HK-2 (cell line): ENCODE data around the gene PLK3.
"Not testable (repeated sequence)": the region's sequence is repeated elsewhere in the genome, so short reads cannot be mapped to it uniquely, and the experiment has no call there.

Experiments used
- DNase-seq: peaks from one replicate; pipeline ENCODE4 v3.0.0-alpha.2; 2018; ENCODE audit not compliant: unreplicated experiment

PLK3 gene

DNA sequence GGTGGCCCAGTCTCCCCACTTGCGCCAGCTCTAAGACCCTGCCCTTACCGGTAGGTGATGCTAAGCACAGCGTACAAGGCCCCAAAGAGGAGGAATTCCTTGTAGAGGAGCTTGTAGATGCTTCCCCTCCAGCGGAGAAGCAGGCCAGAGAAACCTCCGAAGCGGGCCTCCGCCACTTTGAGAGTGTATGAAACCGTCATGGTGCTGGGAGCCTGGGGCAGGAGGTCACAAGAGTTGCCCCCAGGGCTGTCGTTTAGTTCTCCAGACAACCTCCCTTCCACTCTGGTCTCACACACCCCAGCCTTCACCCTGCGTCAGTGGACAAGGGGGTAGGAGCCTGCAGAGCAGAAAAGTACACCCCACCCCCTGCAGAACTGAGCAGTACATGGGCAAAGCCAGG, 12.7 kb upstream of the PLK3 start:
- DNase-seq = no peak

DNA sequence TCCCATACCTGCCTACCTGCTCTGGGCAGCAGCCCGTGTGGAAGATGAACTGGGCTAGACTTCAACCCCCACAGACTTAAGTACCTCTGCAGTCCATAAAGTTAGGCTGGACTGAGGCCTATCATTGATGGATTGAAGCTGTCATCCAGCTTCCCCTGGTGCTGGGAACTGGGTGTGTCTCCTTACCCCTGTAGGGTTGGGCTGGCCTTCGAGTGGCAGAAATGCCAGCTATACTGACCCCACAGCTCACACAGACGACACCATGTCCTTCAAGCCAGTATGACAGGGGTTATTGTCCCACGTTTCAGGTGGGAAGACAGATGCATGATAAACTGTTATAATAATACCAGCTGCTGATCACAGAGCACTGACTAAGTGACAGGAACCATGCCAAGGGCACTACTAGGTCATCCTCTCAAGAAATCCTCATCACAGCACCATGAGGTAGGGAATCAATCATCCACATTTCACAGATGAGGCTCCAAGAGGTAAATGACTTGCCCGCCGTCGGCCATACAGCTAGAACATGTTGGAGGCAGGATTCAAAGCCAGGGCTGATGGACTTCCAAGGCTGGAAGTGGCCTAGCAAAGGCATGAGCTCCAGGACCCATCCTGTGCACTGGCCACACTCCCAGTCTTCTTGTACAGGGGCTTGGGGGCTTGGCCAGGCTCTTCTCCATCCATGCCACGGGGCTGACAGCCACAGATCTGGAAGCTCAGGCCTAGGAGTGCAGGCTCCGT, 11.9 kb upstream of the PLK3 start, which contains the start of gene BEST4:
BEST4 (minus strand) TSS at position 51 of the 741 bp plus-strand sequence. CDS start 465 bp downstream, outside the sequence.
- DNase-seq = no peak

DNA sequence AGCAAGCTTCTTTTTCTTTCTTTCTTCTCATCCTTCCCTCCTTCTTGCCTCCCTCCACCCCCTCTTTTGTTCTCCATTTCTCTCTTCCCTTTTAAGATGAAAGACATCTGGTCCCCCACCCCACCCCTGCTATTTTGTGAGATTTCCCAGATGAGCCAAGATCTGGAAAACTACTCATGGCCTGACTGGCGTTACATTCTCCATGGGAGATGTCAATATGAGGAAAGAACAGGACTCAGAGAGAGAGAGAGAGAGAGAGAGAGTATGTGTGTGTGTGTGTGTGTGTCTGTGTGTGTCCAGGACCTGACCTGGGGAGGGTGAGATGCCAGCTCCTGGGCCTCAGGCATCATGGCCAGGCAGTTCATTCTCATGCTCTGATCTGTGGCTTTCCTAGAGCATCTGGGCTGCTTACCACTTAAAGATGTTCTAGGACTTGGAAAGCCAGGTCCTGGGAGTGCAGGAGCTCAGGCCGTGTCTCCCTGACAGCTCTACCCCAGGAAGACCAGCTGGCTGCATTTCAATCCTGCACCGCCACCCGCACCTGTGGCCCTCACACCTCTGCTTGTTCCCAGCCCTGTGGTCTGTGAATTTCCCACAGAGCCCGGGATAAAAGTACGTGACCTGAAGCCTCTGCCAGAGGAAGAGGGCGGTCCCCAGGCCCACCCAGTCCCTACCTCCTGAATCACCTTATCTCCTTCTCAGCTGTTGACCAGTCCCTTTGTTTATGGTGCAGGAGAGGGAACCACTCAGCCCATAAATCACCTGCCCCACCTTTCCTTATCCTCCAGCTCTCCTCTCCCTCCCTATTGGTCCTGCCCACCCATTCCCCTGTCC, 9.0 kb upstream of the PLK3 start:
- no peak for DNase-seq

DNA sequence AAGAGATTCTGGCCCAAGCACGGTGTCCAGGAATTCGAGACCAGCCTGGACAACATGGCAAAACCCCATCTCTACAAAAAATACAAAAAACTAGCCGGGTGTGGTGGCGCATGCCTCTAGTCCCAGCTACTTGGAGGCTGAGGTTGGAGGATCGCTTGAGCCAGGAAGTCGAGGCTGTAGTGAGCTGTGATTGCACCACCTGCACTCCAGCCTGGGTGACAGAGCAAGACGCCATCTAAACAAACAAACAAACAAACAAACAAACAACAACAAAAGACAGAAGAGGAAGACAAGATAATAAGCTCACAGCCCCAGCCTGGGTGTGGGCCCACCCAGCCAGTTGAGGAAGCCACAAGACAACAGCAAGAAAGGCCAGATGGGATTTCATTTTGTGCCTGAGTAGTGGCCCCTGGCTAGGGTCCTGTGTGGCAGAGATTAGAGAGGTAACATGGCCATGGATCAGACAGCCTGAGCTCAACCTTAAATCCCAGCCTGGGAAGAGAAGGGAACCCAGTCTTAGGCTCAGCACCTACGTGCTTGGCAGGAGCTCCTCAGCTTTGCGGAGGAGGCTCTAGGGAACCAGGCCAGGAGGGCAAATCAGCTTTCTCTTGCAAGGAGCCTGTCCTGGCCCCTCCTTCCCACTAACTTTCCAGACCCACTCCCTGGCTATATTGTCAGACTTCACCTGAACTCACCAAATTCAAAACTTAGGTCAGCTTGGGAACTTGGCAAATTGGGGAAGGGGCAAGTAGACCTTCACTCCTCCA, 7.3 kb upstream of the PLK3 start:
- no peak for DNase-seq

DNA sequence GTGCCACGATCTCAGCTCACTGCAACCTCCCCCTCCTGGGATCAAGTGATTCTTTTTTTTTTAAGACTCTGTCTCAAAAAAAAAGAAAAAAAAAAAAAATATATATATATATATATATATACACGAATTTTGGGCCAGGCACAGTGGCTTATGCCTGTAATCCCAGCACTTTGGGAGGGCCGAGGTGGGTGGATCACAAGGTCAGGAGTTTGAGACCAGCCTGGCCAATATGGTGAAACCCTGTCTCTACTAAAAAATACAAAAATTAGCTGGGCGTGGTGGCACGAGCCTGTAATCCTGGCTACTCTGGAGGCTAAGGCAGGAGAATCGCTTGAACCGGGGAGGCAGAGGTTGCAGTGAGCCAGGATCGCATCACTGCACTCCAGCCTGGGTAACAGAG, 2.3 kb upstream of the PLK3 start:
- not testable (repeated sequence) for DNase-seq

DNA sequence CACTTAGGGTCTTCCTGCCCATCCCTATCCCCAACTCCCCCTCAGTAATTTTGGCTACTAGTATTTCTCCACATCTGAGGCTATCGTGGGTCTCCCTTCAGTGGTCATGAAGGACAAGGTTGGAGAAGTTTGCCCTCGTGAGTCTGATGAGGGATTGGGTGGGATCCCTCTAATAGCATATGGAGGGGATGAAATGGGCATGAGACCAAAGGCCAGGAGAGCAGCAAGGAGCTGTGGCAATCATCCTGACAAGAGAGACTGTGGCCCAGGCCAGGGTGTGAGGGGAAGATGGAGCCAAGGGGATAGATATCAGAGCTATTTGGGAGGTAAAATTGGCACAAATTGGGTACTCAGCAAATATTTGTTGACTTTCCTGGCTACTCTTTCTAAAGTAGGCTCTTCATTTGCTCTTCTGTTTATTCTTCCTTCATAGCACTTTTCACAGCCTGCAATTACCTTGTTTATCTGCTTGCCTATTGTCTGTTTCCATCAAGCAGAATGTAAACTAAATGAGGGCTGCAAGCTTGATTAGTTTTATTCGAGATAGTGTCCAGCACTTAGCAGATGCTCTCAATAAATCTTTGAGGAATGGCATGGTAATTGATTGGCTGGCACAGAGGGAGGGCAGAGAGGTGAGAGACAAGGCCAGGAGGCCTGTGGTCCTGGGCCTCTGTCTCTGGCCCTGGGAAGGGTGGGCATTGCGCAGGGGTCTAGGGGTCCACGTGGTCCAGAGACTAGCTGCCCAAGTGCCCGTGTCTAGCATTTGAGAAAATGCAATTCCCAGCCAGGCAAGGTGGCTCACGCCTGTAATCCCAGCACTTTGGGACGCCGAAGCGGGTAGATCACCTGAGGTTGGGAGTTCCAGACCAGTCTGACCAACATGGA, 1.5 kb upstream of the PLK3 start:
- DNase-seq = no peak

DNA sequence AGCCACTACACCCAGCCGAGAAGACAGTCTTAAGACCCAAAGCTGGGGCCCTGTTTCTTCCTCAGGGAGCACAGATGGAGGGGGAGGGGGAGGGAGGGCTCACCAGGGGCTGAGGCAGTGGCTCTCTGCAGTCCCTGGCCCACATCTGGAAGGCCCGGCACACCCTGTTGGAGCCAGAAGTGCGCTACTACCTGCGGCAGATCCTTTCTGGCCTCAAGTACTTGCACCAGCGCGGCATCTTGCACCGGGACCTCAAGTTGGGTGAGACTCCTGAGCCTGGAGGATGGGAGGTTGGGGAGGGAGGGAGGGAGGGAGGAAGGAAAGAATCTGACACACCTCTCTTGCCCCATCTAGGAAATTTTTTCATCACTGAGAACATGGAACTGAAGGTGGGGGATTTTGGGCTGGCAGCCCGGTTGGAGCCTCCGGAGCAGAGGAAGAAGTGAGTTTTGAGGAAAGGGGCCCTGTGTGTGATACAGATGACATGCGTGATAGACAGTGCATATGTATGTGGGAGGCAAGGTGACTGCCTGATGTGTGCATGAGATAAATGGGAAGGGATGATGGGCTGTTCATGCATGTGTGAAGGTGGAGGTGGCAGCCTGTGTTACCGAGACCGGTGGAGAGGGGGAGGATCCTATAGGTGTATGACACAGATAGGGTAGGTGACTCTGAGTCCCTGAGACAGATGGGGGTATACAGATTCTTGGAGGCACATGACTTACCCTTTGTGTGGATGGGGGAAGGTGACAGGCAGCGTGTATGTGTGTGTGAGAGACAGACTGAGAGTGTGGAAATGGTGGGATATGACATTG, 1.5 kb downstream of the PLK3 start:
- DNase-seq = no peak

DNA sequence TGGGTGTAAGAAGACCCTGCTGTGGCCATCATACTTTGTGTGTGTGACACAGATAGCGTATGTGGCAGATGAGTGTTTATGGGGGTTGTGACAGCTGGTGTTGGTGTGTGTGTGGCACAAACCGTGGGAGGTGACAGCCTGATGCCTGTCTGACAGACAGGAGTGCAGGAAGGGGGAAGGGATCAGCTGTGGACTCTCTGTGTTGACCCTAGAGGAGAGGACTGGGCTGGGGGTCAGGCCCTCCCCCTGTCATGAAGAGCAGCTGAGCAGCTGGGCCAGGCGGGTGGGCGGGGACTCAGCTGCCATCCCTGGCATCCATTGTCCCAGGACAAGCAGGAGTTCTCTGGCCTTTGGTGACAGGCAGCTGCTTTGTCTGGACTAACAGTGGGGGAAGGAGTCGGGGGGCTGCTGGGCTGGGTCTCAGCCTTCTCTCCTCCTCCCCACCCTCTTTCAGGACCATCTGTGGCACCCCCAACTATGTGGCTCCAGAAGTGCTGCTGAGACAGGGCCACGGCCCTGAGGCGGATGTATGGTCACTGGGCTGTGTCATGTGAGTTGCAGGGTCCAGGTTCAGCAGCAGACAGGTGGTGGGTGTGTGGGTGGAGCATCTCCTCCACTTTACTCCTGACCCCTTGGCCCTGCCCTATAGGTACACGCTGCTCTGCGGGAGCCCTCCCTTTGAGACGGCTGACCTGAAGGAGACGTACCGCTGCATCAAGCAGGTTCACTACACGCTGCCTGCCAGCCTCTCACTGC, 2.3 kb downstream of the PLK3 start:
- DNase-seq = no peak

DNA sequence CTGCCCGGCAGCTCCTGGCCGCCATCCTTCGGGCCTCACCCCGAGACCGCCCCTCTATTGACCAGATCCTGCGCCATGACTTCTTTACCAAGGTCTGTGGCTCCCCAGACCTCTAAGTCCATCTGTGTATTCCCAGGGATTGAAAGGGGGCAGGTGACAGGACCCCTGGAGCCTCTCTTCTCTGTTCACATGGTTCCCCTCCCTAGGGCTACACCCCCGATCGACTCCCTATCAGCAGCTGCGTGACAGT, 2.8 kb downstream of the PLK3 start:
- DNase-seq = no peak

DNA sequence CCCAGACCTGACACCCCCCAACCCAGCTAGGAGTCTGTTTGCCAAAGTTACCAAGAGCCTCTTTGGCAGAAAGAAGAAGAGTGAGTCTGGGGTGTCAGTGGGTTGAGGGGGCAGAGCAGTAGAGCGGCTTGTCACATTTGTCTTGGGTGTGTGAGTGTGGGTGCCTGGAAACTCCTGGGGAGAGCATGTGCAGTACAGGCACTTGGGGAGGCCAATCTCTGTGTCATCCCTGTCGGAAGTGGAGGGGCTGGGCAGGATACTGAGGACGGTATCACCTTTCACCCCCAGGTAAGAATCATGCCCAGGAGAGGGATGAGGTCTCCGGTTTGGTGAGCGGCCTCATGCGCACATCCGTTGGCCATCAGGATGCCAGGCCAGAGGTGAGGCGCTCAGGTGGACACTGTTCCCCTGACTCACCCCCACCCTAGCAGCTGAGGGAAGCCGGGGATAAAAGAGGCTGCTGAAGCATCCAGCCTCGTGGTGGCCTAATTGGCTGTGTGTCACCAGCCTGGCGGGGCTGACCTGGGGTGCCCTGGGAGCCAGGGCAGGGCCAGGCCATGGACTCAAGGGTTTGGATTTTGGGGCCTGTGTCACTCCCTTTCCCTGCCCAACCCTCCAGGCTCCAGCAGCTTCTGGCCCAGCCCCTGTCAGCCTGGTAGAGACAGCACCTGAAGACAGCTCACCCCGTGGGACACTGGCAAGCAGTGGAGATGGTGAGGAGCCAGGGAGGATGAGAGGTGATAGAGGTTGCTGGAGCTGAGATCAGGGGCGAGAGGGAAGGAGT, 3.3 kb downstream of the PLK3 start:
- no peak for DNase-seq

DNA sequence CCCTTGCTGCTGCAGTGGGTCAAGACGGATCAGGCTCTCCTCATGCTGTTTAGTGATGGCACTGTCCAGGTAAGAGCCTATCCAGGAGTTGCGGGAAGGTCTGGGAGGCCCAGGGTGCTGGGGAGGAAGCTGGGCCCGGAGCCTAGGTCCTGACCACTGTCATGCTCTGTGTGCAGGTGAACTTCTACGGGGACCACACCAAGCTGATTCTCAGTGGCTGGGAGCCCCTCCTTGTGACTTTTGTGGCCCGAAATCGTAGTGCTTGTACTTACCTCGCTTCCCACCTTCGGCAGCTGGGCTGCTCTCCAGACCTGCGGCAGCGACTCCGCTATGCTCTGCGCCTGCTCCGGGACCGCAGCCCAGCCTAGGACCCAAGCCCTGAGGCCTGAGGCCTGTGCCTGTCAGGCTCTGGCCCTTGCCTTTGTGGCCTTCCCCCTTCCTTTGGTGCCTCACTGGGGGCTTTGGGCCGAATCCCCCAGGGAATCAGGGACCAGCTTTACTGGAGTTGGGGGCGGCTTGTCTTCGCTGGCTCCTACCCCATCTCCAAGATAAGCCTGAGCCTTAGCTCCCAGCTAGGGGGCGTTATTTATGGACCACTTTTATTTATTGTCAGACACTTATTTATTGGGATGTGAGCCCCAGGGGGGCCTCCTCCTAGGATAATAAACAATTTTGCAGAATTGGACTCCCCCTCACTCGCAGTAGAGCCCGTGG, 5.3 kb downstream of the PLK3 start:
- DNase-seq = no peak

DNA sequence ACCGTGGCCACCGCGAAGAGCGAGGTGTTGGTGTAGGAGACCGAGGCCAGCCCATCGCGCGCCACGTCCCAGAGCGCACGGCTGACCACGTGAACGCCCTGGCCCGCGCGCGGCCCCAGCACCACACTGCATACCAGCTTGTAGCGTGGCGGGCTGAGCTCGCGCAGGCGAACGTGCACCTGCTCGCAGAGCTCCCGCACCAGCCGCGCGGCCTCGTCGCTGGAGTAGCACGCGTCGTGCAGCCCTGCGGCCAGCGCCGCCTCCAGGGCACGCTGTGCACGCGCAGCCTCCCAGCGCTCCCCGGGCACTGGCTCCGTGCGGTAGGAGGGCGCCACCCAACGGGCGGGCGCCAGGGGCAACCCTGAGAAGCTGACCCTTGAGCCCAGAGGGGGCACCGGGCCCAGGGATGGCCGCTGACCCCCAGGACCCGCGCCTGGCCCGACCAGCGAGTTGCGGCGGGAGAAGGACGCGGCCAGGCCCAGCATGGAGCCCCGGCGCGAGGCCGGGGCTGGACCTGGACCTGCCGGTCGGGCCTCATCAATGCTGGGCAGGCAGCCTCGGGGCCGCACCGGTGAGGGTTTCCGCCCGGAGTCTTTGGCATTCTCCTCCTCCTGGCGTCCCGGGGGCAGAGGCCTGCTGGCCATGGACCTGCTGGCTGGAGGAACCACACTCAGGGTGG, 6.0 kb downstream of the PLK3 start:
- DNase-seq = no peak

DNA sequence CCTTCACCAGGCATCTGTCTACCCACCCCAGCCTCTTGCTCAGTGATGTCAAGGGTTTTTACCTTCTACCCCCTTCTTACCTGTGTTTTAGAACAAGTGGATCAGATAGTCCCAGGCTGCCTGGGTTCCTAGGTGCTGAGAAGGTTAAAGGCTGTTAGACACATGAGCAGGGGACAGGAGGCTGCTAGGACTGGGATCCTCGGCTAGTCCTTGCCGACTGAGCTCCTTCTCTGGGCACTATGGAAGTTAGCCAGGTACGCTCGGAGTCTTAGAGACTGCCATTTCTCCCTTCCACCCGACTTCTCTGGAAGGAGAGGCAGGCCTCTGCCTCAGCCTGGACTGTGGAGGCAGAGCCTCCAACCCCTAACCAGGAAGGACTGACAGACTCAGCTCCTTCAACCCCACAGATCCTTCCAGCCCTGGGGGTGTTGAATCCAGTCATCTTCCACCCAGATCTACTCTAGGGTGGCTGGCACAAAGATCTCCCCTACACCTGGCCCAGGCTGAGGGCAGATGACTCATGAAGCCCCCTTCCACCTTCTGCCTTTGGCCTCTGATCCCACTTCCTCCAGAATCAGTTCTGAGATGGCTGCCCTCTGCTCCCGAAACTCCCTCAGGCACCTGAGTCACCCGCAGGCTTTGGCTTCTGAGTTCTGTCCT, 6.7 kb downstream of the PLK3 start, which contains the start of gene DYNLT4:
DYNLT4 (minus strand) TSS at position 648 of the 660 bp plus-strand sequence. CDS start 683 bp downstream, outside the sequence.
- no peak for DNase-seq

DNA sequence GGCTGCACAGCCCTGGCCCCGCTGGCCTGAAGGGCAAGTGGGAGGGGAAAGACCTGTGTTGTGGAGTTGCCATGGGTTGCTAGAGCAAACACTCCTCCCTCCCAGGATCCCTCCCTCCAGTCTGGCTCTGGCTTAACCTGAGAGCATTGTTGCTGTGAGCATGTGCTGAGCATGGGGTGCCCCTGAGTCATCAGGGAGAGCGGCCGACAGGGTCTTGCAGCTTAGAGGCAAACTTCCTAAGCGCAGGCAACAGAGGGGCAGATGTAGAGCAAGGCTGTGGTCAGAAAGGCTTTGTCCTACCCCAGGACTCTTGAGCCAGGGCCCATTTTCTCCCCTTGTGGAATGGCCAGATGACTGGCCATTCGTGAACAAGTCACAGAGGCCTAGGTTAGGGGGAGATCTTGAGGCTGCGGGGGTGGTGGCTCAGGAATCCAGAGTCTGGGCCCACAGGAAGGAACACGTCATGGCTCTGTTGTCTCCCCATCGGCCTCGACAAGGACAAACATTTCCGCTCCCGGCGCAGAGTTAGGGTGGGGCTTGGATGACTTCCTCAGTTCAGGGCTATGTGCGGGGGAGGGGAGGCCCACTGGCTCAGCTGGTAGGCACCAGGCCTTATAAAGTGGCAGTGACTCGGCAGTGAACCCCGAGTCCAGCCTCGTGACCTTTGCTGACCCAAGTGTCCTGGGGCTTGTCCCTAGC, 7.3 kb downstream of the PLK3 start:
- peak; percentile 97 for DNase-seq

DNA sequence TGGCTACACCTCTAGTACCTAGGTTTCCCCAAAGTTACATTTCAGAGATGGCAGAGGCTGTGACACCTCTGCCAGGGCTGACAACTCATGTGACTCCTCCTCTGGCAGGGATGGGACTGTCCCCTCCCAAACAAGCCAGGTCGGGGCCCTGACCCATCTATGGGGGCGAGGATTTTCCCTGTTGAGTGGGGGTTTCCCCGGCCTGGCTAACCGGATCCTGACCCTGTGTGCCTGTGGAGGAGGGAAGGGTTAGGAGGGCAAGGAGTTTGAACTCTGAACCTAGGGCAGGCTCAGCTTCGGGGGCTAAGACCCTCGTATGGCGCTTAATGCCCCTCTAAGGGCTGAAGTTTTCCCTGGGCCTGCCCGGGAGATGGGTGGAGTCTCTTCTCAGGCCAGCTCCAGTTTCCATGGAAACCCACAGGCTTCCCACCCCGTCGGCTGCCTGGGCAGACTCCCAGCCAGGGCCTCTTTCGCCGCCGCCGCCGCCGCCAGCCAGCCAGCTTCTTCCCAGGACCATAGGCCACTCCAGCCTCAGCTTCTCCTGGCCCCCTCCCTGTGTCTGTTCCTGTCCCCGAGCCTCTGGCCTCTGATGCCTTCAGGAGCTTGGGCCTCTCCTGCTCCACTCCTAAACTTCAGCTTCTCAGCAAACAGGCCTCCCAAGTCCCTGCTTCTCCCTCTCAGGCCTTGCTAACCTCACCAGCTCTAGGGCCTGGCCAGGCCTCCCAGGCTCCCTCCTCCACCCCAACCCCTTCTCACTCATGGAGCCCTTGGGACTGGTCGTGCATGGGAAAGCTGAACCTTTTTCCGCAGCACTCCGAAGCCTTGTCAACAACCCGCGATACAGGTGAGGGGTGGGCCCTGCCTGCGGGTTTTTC, 8.1 kb downstream of the PLK3 start, which contains the start of gene BTBD19:
BTBD19 (plus strand) TSS at position 461 of the 875 bp plus-strand sequence; CDS start at position 759, 298 bp downstream.
- DNase-seq = peak; percentile 85
